LNCaP clone FGC (cell line): Measurements from ENCODE around the gene CHST1.

Experiments
- DNase-seq: peaks from one replicate; pipeline ENCODE4 v3.0.0-alpha.2; 2011; ENCODE audit warnings: low read depth
- H3K4me3 ChIP-seq: 2 replicates; pipeline ENCODE4 v1.5.1; 2011; ENCODE audit warnings: mild to moderate bottlenecking, low read depth, low read length, control low read depth
- TF ChIP-seq, protein P1 (sequence below): IDR thresholded peaks from 2 replicates; pipeline ENCODE4 v1.5.1; 2012; ENCODE audit warnings: mild to moderate bottlenecking; ENCODE audit not compliant: control insufficient read depth, insufficient read depth; ENCODE audit errors: extremely low read depth

Gene CHST1, protein sequence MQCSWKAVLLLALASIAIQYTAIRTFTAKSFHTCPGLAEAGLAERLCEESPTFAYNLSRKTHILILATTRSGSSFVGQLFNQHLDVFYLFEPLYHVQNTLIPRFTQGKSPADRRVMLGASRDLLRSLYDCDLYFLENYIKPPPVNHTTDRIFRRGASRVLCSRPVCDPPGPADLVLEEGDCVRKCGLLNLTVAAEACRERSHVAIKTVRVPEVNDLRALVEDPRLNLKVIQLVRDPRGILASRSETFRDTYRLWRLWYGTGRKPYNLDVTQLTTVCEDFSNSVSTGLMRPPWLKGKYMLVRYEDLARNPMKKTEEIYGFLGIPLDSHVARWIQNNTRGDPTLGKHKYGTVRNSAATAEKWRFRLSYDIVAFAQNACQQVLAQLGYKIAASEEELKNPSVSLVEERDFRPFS

DNA sequence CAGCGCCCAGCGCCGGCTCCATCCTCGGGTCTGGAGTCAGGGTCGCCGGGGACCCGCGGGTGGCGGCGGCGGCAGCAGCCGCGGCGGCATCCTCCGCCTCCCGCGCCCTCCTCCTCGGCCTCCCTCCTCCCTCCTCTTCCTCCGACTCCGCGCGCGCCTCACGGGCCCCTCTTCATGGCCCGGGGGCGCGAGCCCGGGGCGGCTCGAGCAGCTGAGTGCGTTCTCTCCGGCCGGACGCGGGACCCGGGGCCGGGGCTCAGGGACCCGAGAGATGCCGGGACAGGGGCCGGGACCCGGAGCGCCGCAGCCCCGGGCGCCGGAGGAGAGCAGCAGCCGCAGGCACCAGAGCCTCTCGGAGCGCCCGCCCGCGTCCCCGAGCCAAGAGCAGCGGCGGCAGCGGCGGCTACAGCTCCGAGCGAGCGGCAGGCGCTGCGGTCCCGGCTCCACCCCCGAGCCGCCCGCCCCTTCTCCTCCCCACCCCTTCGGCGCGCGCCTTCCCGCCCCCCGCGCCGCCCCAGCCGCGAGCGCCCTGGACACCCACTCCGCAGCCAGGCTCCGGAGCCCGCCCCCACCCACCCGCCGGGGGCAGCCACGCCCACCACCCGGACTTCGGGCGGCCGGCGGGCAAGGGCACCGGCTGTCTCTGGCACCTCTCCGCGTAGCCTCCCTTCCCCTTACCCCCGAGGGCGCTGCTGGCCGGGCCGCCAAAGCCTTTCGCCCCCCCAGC is at the start of gene CHST1:
Gene CHST1 (minus strand): TSS at position 417 of the 727 bp plus-strand sequence. CDS start 14,699 bp downstream, outside the sequence.
- peak within 1 kb of the TSS; percentile 11; the same call in 1 of the 2 replicates for H3K4me3 ChIP-seq
- TF ChIP-seq, protein P1, sequence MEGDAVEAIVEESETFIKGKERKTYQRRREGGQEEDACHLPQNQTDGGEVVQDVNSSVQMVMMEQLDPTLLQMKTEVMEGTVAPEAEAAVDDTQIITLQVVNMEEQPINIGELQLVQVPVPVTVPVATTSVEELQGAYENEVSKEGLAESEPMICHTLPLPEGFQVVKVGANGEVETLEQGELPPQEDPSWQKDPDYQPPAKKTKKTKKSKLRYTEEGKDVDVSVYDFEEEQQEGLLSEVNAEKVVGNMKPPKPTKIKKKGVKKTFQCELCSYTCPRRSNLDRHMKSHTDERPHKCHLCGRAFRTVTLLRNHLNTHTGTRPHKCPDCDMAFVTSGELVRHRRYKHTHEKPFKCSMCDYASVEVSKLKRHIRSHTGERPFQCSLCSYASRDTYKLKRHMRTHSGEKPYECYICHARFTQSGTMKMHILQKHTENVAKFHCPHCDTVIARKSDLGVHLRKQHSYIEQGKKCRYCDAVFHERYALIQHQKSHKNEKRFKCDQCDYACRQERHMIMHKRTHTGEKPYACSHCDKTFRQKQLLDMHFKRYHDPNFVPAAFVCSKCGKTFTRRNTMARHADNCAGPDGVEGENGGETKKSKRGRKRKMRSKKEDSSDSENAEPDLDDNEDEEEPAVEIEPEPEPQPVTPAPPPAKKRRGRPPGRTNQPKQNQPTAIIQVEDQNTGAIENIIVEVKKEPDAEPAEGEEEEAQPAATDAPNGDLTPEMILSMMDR = no peak
- DNase-seq = no peak

DNA sequence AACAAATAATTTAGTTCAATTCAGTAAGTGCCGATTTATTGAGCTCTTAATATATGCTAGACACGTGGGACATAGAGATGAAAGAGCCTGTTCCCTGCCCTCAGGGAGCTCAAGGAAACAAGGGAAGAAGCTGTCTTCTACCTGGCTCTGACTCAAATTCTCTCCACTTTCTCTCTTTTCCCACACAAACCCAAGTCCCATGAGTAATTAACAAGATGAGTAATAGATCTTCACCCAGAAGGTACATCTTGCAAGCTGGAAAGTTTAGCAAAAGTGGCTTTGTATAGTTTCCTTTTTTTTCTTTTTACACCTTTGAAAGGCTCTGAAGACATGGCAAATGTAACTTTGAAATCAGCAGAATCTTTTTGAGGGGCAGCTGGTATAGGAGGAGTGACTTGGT is 48.2 kb upstream of the CHST1 start:
- no peak overlapping the region for H3K4me3 ChIP-seq
- TF ChIP-seq, protein P1 = no peak
- no peak for DNase-seq

DNA sequence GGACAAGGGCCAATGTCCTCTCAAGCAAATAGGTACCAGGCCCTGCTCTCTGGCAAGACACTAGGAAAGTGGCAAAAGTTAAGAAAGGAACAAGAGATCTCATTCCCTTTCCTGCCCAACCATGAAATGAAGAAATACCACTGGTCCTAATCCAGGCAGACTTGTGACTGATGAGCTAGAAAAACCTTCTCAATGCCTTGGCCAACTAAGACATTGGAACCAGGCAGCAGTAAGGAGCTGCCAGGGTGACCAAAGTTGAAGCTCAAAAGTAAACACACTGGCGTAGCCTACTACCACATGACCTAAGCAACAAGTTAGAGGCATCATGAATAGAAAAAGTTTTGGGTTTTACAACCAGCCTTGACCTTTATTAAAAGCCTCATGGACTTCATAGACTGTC is 45.1 kb upstream of the CHST1 start:
- no peak overlapping the region for H3K4me3 ChIP-seq
- DNase-seq = no peak
- TF ChIP-seq, protein P1 = no peak

DNA sequence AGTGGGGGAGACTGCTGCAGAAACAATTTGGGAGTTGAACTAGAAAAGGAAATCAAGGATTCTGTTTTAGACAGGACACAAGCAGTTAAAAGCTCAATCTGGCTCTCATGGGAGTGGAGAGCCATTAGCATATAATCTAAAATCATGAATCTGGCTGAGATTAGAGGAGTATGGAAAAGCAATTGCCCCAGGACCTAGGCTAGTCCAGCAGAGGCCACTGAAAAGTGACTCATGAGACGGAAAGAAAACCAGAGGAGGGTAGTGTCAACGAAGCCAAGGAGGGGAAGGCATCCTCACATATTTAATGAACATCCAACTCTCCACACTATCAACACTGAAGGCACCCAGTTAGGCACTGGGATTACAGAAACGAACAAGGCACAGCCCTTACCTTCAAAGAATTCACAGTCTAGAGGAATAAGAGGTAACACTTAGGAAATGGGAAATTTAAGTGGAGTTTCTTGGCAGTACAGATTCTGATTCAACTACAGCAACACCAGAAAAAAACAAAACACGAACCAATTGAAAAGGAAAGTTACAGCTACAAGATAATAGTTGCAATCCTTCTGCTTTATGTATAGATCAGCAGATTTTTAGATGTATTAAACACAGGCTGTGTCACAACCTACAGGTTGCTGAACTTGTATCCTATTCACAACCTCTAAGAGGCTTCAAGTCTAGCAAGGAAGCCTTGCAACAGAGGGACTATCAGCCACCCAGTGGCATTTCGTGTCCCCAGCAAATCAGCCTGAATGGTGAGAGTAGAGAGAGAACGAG is 43.7 kb upstream of the CHST1 start:
- no peak overlapping the region for H3K4me3 ChIP-seq

DNA sequence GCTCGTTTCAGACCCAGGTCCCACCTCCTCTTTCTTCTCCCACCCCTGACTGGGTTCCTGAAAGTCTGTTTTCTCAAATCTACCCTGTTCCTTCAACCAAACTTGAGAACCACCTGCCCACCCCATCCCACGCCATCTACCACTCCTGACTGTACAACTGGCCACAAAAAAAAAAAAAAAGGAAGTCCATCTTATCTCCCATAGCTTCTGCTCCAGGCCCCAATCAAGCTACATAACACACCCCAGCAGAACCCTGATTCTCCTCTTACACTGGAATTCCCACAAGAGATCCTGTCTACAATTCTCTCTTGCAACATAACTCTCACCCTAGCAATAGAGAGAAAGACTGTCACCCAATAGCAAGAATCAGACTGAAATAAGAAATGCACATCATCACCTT is 39.2 kb upstream of the CHST1 start:
- H3K4me3 ChIP-seq = no peak overlapping the region
- TF ChIP-seq, protein P1 = no peak
- DNase-seq = no peak

More for the DNA sequence above, 43.7 kb upstream of the CHST1 start:
- TF ChIP-seq, protein P1 = no peak
- no peak for DNase-seq

DNA sequence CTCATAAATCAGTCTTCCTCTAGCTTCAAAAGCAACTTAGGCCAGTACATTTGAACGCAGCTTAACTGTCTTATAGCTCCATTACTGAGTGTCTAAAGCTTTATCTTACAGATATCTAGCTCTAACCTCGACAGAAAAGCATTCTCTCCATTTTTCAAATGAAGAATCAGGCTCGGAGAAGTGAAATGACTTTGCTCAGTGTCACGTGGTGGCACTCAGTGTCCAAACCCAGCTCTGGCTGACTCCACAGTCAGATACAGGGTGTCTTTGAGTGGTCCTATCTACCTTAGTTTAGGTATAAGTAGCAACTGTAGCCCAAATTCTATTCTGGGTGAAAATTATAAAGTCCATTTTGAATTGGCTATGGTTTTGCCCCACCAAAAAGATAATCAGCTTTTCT is 38.7 kb upstream of the CHST1 start:
- DNase-seq = no peak
- TF ChIP-seq, protein P1 = no peak
- H3K4me3 ChIP-seq = no peak overlapping the region
